Activated naive CD8-positive, alpha-beta T cell (primary cell): ENCODE data around the gene ACTL10.

Experiments
- H3K27ac Mint-ChIP-seq: one replicate; pipeline ENCODE4 v1.8.0; 2021; ENCODE audit warnings: mixed read lengths
- H3K27me3 Mint-ChIP-seq: one replicate; pipeline ENCODE4 v1.8.0; 2021; ENCODE audit warnings: mixed read lengths
- H3K36me3 Mint-ChIP-seq: one replicate; pipeline ENCODE4 v1.8.0; 2021; ENCODE audit warnings: mixed read lengths
- H3K4me1 Mint-ChIP-seq: one replicate; pipeline ENCODE4 v1.8.0; 2021; ENCODE audit warnings: low read depth, mixed read lengths
- H3K4me3 Mint-ChIP-seq: one replicate; pipeline ENCODE4 v1.8.0; 2021; ENCODE audit warnings: mild to moderate bottlenecking, mixed read lengths
- H3K9me3 Mint-ChIP-seq: one replicate; pipeline ENCODE4 v1.8.0; 2021; ENCODE audit warnings: low read depth, mixed read lengths

The ACTL10 gene

DNA sequence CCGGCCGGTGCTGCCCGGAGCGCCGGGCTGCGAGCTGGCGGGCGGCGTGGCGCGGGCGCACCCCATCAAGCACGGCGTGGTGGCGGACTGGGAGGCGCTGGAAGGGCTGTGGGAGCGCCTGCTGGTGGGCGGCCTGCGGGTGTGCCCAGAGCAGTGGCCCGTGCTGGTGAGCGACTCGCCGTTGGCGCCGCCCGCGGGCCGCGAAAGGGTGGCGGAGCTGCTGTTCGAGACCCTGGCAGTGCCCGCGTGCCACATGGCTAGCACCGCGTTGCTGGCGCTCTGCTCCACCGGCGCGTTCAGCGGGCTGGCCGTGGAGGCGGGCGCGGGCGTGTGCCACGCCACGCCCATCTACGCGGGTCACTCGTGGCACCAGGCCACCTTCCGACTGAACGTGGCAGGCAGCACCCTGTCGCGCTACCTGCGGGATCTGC is 517 bp downstream of the ACTL10 start:
- Mint-ChIP-seq H3K9me3 (no peaks in the 10 kb centered on the region), H3K27ac (peak overlapping the region; percentile 64), H3K36me3 (no peaks in the 10 kb centered on the region), H3K4me3 (peak overlapping the region; percentile 82), H3K27me3 (no peaks in the 10 kb centered on the region), H3K4me1 (peaks cover 26% of the 10 kb centered on the region)

DNA sequence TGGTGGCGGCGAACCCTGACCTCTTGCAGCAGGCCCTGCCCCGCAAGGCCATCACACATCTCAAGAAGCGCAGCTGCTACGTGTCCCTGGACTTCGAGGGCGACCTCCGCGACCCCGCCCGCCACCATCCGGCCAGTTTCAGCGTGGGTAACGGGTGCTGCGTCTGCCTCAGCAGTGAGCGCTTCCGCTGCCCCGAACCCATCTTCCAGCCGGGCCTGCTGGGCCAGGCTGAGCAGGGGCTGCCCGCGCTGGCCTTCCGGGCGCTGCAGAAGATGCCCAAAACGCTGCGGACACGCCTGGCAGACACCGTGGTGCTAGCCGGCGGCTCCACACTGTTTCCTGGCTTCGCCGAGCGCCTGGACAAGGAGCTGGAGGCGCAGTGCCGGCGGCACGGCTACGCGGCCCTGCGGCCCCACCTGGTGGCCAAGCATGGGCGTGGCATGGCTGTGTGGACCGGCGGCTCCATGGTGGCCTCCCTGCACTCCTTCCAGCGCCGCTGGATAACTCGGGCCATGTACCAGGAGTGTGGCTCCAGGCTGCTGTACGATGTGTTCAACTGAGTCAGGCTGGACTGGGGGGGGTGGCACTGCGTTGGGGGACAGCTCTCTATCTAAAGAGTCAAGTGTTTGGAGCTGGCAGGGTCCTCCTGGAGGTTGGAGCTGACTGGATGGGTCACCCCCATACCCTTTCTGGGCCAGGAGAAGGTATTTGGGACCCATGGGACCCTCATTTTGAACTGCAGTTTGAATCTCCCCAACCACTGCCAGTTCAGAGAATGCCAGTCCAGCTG is 1.1 kb downstream of the ACTL10 start:
- Mint-ChIP-seq H3K36me3 (no peaks in the 10 kb centered on the region), H3K4me1 (peaks cover 25% of the 10 kb centered on the region), H3K9me3 (no peaks in the 10 kb centered on the region), H3K27ac (peak overlapping the region; percentile 64), H3K4me3 (peak overlapping the region; percentile 82), H3K27me3 (no peaks in the 10 kb centered on the region)

DNA sequence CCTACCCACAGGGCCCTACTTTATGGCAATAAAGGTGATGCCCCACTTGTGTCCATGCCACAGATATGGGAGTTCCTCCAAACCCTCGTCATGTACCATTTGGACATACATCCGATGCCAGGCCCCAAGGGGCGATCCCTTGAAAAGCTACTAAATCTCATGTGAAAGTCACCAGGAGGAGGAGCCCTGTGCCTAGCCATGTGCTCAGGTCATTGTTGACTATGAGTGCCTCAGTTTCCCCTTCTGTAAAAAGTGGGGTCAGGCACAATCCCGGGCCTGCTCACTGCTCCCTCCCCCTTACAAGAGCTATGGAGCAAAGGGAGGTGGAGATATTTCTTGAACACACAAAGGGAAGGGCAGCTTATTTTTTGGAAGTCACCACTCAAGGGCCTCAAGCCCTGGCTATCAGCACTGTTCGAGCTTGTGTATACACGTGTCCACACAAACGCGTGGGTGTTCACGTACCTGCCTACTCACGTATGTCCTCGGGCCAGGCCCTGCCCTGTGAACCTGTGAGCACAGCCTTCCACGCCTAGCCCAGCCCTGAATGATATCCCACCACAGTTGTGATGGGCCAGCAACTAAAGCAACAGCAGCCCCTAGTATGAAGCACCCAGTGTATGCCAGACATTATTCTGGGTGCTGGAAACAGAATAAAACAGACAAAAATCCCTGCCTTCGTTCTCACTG is 1.9 kb downstream of the ACTL10 start:
- Mint-ChIP-seq H3K9me3 (no peaks in the 10 kb centered on the region), H3K27ac (no peak overlapping the region), H3K4me1 (peaks cover 29% of the 10 kb centered on the region), H3K36me3 (no peaks in the 10 kb centered on the region), H3K4me3 (peak overlapping the region; percentile 82), H3K27me3 (no peaks in the 10 kb centered on the region)

DNA sequence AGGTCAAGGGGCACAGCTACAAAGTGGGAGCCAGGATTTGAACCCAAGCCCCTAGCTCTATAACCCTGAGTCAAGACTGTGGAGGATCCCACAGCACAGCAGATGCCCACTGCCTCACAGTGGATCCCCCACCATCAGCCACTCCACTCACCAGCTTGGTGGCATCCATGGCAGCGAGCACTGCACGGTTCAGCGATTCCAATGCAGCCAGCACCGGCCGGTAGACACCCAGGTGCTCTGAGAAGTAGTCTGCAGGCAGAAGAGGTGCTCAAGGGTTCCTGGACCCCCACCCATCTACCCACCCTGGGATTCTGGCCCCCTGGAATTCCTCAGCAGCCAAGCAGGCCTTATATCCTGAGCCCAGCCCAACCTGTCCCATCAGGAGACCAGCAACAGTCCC is 2.5 kb downstream of the ACTL10 start:
- Mint-ChIP-seq H3K4me1 (peaks cover 31% of the 10 kb centered on the region), H3K9me3 (no peaks in the 10 kb centered on the region), H3K27me3 (no peaks in the 10 kb centered on the region), H3K4me3 (peak overlapping the region; percentile 44), H3K27ac (peak overlapping the region; percentile 41), H3K36me3 (no peaks in the 10 kb centered on the region)

DNA sequence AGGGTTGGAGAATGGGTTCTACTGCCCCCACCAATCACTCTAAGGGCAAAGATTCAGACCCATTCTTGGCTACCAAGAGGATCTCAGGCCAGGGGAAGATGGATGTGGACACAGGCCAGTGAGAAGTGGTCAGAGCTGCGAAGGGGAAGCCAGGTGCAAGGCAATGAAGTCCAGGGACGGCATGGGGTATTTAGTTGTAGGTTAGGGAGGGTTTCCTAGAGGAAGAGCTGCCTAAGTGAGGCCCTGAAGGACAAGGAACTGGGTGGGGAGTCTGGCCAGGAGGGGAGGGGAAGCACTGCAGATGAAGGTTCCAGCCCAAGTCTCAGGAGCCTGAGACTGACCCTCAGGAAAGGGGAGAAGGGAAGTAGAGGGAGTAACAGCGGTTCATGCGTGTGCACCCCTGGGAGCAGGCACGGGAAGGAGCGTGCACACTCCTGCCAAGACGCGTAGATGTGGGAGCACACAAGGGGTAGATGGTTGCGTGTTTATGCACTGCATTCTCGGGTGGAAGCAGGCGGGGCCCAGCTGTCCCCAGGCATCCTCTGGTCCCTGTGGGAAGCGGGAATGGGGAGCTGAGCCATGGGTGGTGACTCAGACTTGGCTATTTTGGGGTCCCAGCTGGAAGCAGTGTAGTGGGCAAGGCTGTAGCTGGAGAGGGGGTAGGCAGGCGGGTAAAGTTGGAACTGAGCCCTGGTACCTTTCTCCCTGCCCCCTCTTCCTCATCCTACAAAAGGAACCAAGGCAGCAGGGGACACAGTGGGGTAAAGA is 3.3 kb downstream of the ACTL10 start:
- peak overlapping the region; percentile 20 for H3K4me3 Mint-ChIP-seq
- H3K4me1 Mint-ChIP-seq, result peaks cover 26% of the 10 kb centered on the region

DNA sequence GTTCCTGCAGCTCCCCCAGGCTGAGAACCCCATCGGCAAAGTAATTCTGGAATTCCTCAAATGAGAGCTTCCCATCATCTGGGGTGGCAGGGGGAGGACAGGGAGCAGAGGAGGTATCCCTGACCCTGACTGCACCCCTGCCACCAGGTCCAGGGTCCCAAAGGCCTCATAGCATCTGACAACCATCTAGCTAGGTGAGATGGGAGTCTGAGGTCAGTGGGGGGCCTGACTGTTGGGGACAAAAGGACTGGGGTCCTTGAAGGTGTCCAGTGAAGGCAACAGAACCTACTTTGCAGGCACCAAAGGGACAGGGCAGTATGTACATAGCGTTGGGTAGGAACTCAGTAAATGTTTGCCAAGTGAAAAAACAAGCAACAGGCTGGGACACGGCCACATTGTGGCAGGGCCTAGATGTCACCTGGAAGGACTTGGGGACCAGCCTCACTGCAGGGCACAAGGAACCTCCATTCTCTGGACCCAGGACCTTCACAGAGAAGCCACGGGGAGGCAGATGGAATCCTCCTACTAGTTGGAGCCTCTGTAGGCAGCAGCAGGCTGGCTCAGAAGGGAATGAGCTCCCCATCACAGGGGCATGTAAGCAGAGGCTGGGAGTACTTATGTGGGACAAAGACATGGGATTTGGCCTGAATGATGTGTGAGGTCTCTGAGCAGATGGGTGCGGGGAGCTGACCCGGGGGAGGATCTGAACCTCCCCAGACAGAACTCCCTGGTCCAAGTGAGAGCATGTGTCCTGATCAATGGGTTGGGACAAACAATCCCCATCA is 4.2 kb downstream of the ACTL10 start:
- Mint-ChIP-seq H3K36me3 (no peaks in the 10 kb centered on the region), H3K4me3 (peak overlapping the region; percentile 39), H3K9me3 (no peaks in the 10 kb centered on the region), H3K27ac (peak overlapping the region; percentile 3), H3K27me3 (no peaks in the 10 kb centered on the region), H3K4me1 (peaks cover 25% of the 10 kb centered on the region)

More for the DNA sequence above, 3.3 kb downstream of the ACTL10 start:
- H3K9me3 Mint-ChIP-seq, result no peaks in the 10 kb centered on the region
- H3K36me3 Mint-ChIP-seq, result no peaks in the 10 kb centered on the region
- H3K27me3 Mint-ChIP-seq, result no peaks in the 10 kb centered on the region
- H3K27ac Mint-ChIP-seq, result peak overlapping the region; percentile 41

DNA sequence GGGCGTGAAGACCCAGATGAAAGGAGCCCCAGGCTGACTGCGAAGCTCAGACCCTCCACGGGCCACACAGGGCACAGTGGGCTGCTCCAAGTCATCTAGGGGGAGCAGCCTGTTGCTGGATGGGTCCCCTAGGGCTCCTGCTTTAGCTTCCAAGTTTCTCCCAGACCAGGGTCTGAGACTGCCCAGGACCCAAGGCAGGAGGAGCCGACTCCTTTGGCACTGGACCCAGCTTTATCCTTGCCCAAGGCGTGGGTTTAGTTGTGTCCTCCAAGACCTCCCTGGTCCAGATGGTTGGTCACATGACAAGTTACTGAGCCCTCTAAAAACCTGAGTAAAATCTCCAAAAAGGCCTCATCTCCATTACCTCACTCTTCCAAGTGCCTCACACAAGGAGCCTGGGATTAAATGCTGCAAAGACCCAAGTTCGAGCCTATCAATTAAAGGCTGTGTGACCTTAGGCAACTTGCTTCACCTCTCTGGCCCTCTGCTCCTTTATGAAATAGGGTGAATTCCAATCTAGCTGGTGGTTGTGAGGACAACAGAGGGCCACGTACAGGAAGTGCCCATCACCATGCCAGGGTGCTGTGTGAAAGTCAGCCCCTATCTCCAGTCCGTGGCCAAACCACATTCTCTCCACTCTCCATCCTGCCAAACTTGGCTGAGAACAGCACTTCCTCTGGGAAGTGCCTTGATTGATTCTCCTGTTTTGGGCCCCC is 5.0 kb downstream of the ACTL10 start:
- no peak overlapping the region for H3K4me3 Mint-ChIP-seq
- no peaks in the 10 kb centered on the region for H3K9me3 Mint-ChIP-seq
- H3K4me1 Mint-ChIP-seq, result peaks cover 20% of the 10 kb centered on the region
- H3K27me3 Mint-ChIP-seq, result no peaks in the 10 kb centered on the region
- H3K27ac Mint-ChIP-seq, result no peak overlapping the region
- H3K36me3 Mint-ChIP-seq, result no peaks in the 10 kb centered on the region

DNA sequence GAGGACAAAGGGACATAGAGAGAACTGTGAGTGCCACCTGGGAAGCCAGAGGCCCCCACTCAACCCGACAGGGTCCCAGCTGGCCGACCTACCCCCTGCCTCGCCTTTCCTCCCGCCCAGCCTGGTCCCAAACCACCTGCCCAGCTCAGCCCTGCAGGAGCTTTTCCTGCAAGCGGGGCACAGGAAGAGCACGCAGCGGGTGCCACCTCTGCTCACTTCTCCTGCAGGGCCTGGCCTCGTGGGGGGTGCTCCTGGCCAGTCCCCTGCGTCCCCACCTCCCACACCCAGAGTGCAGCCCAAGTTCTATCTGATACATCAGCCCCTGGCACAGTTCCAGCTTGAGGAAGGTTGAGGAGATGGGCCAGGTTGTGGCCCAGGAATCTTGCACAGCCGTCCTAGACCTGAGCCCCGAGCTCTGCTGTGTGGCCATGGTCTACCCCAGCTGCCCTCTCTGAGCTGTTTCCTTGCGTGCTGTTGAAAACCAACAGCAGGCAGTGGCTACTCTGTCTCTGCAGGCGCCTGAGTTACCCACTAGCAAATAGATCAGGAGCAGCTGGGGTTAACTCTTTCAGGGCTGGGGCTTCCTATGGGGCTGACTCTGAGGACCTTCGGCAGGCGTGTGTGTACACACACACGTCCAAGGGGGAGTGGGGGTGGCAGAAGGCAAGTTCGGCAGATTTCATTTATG is 5.8 kb downstream of the ACTL10 start:
- H3K4me3 Mint-ChIP-seq, result peak overlapping the region; percentile 86
- H3K27ac Mint-ChIP-seq, result no peak overlapping the region
- H3K27me3 Mint-ChIP-seq, result no peaks in the 10 kb centered on the region
- H3K36me3 Mint-ChIP-seq, result no peaks in the 10 kb centered on the region
- peaks cover 21% of the 10 kb centered on the region for H3K4me1 Mint-ChIP-seq
- H3K9me3 Mint-ChIP-seq, result no peaks in the 10 kb centered on the region

DNA sequence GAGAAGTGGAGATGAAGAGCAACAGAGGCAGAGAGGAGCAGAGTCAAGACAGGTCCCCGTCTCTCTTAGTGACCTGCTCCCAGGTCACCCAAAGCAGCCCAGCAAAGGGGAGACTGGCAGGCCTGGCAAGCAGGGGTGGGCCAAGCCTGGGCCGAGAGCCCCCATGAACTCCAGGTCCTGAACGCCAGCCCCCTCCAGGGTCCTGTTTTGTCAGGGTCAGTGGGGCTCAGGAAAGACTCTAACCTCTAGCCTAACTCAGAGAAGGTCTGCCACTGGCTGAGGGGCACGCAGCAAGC is 6.3 kb downstream of the ACTL10 start:
- Mint-ChIP-seq H3K27ac (no peak overlapping the region), H3K4me3 (peak overlapping the region; percentile 86), H3K27me3 (no peaks in the 10 kb centered on the region), H3K9me3 (no peaks in the 10 kb centered on the region), H3K4me1 (peaks cover 22% of the 10 kb centered on the region), H3K36me3 (no peaks in the 10 kb centered on the region)

DNA sequence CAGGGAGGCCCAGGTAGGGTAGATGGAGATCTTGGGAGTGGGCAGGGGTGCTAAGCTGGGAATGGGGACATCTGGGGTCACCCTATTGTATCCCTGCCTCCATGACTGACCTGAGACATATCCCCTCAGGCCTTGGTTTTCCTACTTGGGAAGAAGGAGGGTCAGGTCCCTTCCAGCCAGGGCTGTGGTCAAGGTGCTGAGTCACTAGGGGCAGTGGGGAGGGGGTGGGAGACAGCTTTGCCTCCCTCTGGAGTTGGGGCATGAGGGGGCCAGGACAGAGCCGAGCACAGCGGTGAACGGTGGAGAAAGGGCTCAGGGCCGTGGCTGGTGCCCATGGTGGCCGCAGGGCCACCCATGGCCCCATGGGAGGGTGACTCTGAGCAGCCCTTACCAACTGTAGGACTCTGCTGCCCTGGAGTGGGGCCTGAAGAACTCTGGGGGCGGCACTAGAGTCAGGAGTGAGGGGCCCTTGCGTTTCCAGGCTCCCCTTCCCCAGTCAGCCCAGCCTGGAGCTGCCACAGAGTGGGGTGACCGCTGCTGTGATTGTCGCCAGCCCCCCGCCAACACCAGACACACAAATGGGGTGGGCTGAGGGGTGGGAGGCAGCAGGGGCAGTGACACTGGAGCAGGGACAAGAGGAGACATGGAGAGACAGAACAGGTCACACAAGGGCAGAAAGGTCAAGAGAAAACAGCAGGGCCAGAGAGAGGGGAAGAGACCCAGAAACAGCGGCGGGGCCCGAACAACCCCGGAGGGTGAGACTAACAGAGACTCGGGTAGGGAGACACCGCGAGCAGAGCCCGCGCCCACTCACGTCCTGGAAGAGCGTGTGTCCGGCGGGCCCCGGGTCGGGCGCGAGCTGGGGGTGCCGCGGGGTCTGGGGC is 6.9 kb downstream of the ACTL10 start:
- H3K27ac Mint-ChIP-seq, result peak overlapping the region; percentile 58
- H3K36me3 Mint-ChIP-seq, result no peaks in the 10 kb centered on the region
- peak overlapping the region; percentile 86 for H3K4me3 Mint-ChIP-seq
- H3K4me1 Mint-ChIP-seq, result peaks cover 23% of the 10 kb centered on the region
- no peaks in the 10 kb centered on the region for H3K27me3 Mint-ChIP-seq
- no peaks in the 10 kb centered on the region for H3K9me3 Mint-ChIP-seq

DNA sequence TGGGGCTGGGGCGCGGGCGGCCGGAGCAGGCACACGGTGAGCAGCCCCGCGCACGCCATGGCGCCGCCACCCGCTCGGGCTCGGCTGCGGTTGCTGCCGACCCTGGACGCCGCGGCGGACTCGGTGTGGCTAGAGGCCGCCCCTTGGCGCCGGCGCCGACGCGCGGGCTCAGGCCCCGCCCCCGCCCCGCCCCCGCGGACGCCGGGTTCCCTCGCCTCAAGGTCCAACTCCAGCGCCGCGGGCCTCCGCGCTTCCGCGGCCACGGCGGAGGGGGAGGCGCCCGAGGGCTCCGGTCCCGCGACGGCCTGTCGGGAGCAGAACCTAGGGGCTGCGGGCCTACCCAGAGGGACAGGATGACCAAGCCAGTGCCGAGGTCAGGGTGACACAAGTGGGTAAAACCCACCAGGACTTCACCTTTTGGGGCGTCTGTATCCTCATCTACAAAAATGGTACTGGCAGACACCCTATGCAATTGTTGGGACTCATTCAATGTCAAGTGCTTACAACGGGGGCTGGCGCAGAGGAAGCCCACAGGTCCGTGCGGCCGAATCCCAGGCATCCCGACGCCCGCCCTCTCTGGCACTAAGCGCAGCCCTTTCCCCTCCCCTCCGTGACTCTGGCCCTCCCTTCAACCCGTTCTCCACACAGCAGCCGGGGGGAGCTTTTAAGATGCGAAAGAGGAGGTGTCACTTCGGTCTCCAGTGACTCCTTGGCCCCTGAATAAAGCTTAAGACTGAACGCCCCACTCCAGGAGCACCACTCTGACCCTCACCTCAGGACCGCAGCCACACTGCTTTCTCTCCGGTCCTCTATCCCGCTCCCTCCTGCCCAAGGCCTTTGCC is 7.8 kb downstream of the ACTL10 start, which contains the start of gene NECAB3:
NECAB3 (minus strand) TSS at position 135 of the 842 bp plus-strand sequence; CDS start at position 59, 76 bp downstream.
- H3K9me3 Mint-ChIP-seq, result no peaks in the 10 kb centered on the region
- H3K27me3 Mint-ChIP-seq, result no peaks in the 10 kb centered on the region
- H3K4me1 Mint-ChIP-seq, result peaks cover 32% of the 10 kb centered on the region
- no peaks in the 10 kb centered on the region for H3K36me3 Mint-ChIP-seq
- H3K27ac Mint-ChIP-seq, result peak within 1 kb of the TSS; percentile 58
- H3K4me3 Mint-ChIP-seq, result peak within 1 kb of the TSS; percentile 86
